Sigmoid colon (tissue), 7 donors: ENCODE measurements around the gene ABI3. TPM values are rescaled to one million over a fixed set of nuclear protein-coding genes. Genes with fewer than 3 reads are reported as not detected.

Experiments
- DNase-seq: peaks from one replicate; pipeline ENCODE4 v3.0.0-alpha.2; 2019
- H3K27ac ChIP-seq, 4 donors: fragments of 200-600 bp; sonication (generic); one replicate each; pipeline ENCODE4 v1.5.1; 2016 to 2019; ENCODE audit warnings: mild to moderate bottlenecking in 1 of 4
- H3K27me3 ChIP-seq, 3 donors: fragments of 200-600 bp; sonication (generic); one replicate each; pipeline ENCODE4 v1.5.1; 2019; ENCODE audit warnings: mild to moderate bottlenecking in 1 of 3
- H3K36me3 ChIP-seq, 4 donors: fragments of 200-600 bp; sonication (generic); one replicate each; pipeline ENCODE4 v1.5.1; 2016 to 2019
- H3K4me1 ChIP-seq, 4 donors: fragments of 200-600 bp; sonication (generic); one replicate each; pipeline ENCODE4 v1.5.1; 2017 to 2019
- H3K4me3 ChIP-seq, 4 donors: fragments of 200-600 bp; sonication (generic); one replicate each; pipeline ENCODE4 v1.5.1; 2017 to 2019; ENCODE audit warnings: mild to moderate bottlenecking in 2 of 4, moderate library complexity in 1 of 4
- H3K9me3 ChIP-seq, 4 donors: fragments of 200-600 bp in 3 of 4; sonication (generic) in 3 of 4; one replicate each; pipeline versions ENCODE4 v1.5.1 to v1.6.1; 2013 to 2019
- EP300 ChIP-seq, 4 donors: sonication (generic); formaldehyde crosslinking; IDR thresholded peaks; one replicate each; pipeline ENCODE4 v1.6.1; 2017; ENCODE audit warnings: antibody characterized with exemption in 4 of 4
- POLR2A ChIP-seq, 2 donors: fragments of 450-650 bp; IDR thresholded peaks; one replicate each; pipeline ENCODE4 v1.6.1; 2016; ENCODE audit warnings: antibody characterized with exemption in 2 of 2, mild to moderate bottlenecking in 2 of 2, moderate library complexity in 2 of 2
- POLR2AphosphoS5 ChIP-seq, 4 donors: sonication (generic); formaldehyde crosslinking; IDR thresholded peaks; one replicate each; pipeline ENCODE4 v1.6.1; 2017; ENCODE audit warnings: antibody characterized with exemption in 4 of 4
- WGBS, 2 donors: extraction: QIAGEN DNeasy Blood & Tissue Kit; methylation state at CpG; one replicate each; pipeline ENCODE4 v1.1.7; 2013; 5-methylcytosine and 5-hydroxymethylcytosine counted together
- intact Hi-C: fragments of 100-400 bp; cut with DNase I; formaldehyde crosslinking; loops from one replicate; pipeline ENCODE4 v1.15.1; 2023
- polyA plus RNA-seq, 3 donors: library from polyadenylated mRNA; stranded (reverse); fragments of 200-250 nt; gene quantifications; one replicate each; pipeline ENCODE4 v1.2.3, GENCODE V29; 2013
- total RNA-seq, 4 donors: library from RNA; depleted of rRNA; stranded (reverse); fragments of >200 nt; gene quantifications; one replicate each; pipeline ENCODE4 v1.1.0, GENCODE V29; 2016
- TF ChIP-seq, protein P1 (sequence below), 4 experiments: fragments of 450-650 bp in 3 of 4; fragments of 200-600 bp in 1 of 4; IDR thresholded peaks; one replicate each; pipeline ENCODE4 v1.5.1; 2016 to 2019; ENCODE audit warnings: antibody characterized with exemption in 4 of 4, mild to moderate bottlenecking in 3 of 4, moderate library complexity in 2 of 4
- donor health status: healthy with polysubstance abuse.
- donor health status: Bipolar disorder and iron deficiency.
- donor health status: healthy.

ABI3 gene
- total and polyA plus RNA-seq, 7 donors, result 1.8 to 16.0 (median 7.1) TPM

DNA sequence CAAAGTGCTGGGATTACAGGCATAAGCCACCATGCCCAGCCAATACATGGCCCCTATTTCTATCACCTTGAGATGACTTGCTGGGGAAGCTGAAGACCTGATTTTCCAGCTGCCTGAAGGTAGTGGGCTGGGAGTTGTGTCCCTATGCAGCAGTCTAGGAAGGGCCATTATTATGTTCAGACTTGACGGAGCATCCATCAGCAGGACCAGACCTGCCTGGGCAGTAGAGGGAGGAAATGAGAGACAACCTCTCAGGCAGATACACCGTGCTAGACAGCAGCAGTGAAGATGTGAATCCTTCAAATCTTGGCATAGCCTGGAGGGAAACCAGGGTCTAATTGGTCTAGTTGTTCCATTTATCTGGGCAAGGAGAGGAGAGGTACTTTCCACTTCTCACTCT, 55.7 kb downstream of the ABI3 start:
- H3K9me3 ChIP-seq, result no peaks in the 10 kb centered on the region
- no peaks in the 10 kb centered on the region for H3K36me3 ChIP-seq
- no peaks in the 10 kb centered on the region for H3K27me3 ChIP-seq
- intact Hi-C loops, result no loop called here
- H3K4me3 ChIP-seq, result no peak overlapping the region
- no peak overlapping the region for H3K27ac ChIP-seq
- no peaks in the 10 kb centered on the region for H3K4me1 ChIP-seq
- 89 to 91% methylated on average over 2 of the region's 2 CpGs for WGBS, 2 donors
- TF ChIP-seq EP300 (IDR thresholded peaks at IDR 0.05) (no peak), POLR2AphosphoS5 (IDR thresholded peaks at IDR 0.05) (no peak), POLR2A (IDR thresholded peaks at IDR 0.05) (no peak)
- TF ChIP-seq, protein P1, sequence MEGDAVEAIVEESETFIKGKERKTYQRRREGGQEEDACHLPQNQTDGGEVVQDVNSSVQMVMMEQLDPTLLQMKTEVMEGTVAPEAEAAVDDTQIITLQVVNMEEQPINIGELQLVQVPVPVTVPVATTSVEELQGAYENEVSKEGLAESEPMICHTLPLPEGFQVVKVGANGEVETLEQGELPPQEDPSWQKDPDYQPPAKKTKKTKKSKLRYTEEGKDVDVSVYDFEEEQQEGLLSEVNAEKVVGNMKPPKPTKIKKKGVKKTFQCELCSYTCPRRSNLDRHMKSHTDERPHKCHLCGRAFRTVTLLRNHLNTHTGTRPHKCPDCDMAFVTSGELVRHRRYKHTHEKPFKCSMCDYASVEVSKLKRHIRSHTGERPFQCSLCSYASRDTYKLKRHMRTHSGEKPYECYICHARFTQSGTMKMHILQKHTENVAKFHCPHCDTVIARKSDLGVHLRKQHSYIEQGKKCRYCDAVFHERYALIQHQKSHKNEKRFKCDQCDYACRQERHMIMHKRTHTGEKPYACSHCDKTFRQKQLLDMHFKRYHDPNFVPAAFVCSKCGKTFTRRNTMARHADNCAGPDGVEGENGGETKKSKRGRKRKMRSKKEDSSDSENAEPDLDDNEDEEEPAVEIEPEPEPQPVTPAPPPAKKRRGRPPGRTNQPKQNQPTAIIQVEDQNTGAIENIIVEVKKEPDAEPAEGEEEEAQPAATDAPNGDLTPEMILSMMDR (IDR thresholded peaks at IDR 0.05), result no peak
- no peak for DNase-seq

DNA sequence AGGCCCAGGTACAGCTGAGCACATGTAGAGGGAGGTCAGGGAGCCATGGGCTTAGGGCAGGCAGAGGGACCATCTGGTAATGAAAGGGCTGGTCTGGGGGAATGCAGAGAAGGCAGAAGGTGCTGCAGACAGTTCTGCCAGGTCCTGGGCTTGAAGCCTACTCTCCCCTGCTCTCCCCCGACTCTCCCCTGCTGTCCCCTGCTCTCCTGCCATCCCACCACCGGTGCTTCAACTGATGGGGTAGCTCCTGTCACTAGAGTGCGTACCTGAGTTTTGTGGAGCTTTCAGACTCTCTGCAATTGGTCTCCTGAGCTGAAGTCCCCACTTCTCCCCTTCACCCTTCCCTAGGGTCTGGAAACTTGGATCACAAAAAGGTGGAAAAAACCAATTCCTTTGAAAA, 57.4 kb downstream of the ABI3 start:
- no peak overlapping the region for H3K4me3 ChIP-seq
- 82 to 90% methylated on average over 3 of the region's 3 CpGs for WGBS, 2 donors
- H3K27ac ChIP-seq, result no peak overlapping the region
- intact Hi-C loops, result no loop called here
- H3K36me3 ChIP-seq, result no peaks in the 10 kb centered on the region
- H3K9me3 ChIP-seq, result no peaks in the 10 kb centered on the region
- TF ChIP-seq, protein P1 (IDR thresholded peaks at IDR 0.05), result no peak
- no peak for TF ChIP-seq EP300 (IDR thresholded peaks at IDR 0.05)
- TF ChIP-seq POLR2AphosphoS5 (IDR thresholded peaks at IDR 0.05), result no peak
- no peak for TF ChIP-seq POLR2A (IDR thresholded peaks at IDR 0.05)
- no peak for DNase-seq
- H3K27me3 ChIP-seq, result no peaks in the 10 kb centered on the region
- no peaks in the 10 kb centered on the region for H3K4me1 ChIP-seq

DNA sequence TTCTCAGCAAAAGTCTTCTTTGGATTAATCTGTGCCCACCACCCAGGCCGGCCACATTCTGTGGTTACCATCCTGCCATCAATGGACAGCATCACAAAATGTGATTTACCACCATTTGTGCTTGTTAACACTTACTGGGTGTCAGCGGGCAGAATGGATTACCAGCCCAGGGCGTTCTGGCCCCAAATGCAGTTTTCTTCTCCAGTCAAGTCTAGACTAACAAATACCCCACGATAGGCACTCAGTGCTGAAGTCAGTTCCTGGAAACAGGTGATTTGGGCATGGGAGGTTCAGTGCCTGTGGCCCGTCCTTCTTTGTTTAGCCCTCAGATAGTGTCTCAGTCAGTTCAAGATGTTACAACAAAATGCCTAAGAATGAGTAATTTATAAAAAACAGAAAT, 58.8 kb downstream of the ABI3 start:
- no peak for DNase-seq

More for the DNA sequence above, 58.8 kb downstream of the ABI3 start:
- Histone ChIP-seq H3K9me3 (no peaks in the 10 kb centered on the region), H3K36me3 (no peaks in the 10 kb centered on the region), H3K27me3 (no peaks in the 10 kb centered on the region), H3K27ac (no peak overlapping the region), H3K4me1 (no peaks in the 10 kb centered on the region), H3K4me3 (no peak overlapping the region)
- 87 to 88% methylated on average over 5 of the region's 5 CpGs for whole genome bisulfite sequencing, 2 donors
- TF ChIP-seq, protein P1 (IDR thresholded peaks at IDR 0.05), result no peak
- TF ChIP-seq POLR2AphosphoS5 (IDR thresholded peaks at IDR 0.05) (no peak), POLR2A (IDR thresholded peaks at IDR 0.05) (no peak), EP300 (IDR thresholded peaks at IDR 0.05) (no peak)
- intact Hi-C loops, result no loop called here

Other genes with a start within 250 kb of the ABI3 start
- not detected for gene GIP, start 242.1 kb upstream of the ABI3 start, total RNA-seq
- not detected for gene GIP, start 242.1 kb upstream of the ABI3 start, polyA plus RNA-seq
- gene IGF2BP1, start 213.3 kb upstream of the ABI3 start, total RNA-seq, result under 1 TPM in 2 of 4 donors, not detected in 2; 0.14 to 0.36 TPM
- under 1 TPM in 1 of 3 donors, not detected in 2; 0.20 TPM for gene IGF2BP1, start 213.3 kb upstream of the ABI3 start, polyA plus RNA-seq
- gene B4GALNT2, start 77.9 kb upstream of the ABI3 start, total RNA-seq, result not detected
- gene B4GALNT2, start 77.9 kb upstream of the ABI3 start, polyA plus RNA-seq, result 1 to 10 TPM; 2.4 to 4.1 (median 3.9) TPM
- gene GNGT2, start 133 bp upstream of the ABI3 start, total RNA-seq, result 1 to 10 TPM; 1.6 to 4.2 (median 3.5) TPM
- gene GNGT2, start 133 bp upstream of the ABI3 start, polyA plus RNA-seq, result 10 to 100 TPM in 1 of 3 donors, 1 to 10 TPM in 2; 6.6 to 11.0 (median 7.4) TPM
- gene PHOSPHO1, start 20.1 kb downstream of the ABI3 start, total RNA-seq, result not detected
- gene PHOSPHO1, start 20.1 kb downstream of the ABI3 start, polyA plus RNA-seq, result under 1 TPM in 1 of 3 donors, not detected in 2; 0.38 TPM
- gene ZNF652, start 151.5 kb downstream of the ABI3 start, total RNA-seq, result 100 to 1,000 TPM in 3 of 4 donors, 10 to 100 TPM in 1; 83.1 to 134 (median 114) TPM
- 10 to 100 TPM; 12.9 to 20.2 (median 14.4) TPM for gene ZNF652, start 151.5 kb downstream of the ABI3 start, polyA plus RNA-seq
- gene PHB1, start 204.2 kb downstream of the ABI3 start, total RNA-seq, result 100 to 1,000 TPM in 1 of 4 donors, 10 to 100 TPM in 3; 70.9 to 105 (median 94.4) TPM
- 100 to 1,000 TPM; 148 to 279 (median 225) TPM for gene PHB1, start 204.2 kb downstream of the ABI3 start, polyA plus RNA-seq